Epidermal melanocyte (primary cell): Measurements from ENCODE around the gene NACA2.
"Not testable (repeated sequence)": the region's sequence is repeated elsewhere in the genome, so short reads cannot be mapped to it uniquely, and the experiment has no call there.

Experiments
- DNase-seq: peaks from one replicate; pipeline ENCODE4 v3.0.0; 2011; ENCODE audit warnings: low spot score; ENCODE audit not compliant: insufficient read length

Gene NACA2

DNA sequence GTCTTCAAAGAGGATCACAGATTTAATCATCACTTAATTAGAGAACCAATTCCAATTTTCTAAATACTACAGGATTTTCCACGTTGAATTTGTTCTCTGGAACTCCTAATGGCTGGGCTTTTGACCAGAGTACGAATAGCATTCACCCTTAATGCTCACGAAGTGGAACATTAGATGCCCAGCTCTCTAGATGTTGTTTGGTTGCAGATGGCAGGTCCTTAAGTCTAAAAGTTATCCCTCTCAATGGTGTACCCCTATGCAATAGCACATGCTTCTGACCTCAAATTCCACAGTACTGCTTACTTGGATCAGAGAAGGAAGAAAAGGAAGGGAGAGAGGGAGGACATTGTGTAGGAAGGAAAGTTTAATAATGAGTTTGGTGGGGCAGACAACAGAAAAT is 8.6 kb upstream of the NACA2 start:
- no peak for DNase-seq

DNA sequence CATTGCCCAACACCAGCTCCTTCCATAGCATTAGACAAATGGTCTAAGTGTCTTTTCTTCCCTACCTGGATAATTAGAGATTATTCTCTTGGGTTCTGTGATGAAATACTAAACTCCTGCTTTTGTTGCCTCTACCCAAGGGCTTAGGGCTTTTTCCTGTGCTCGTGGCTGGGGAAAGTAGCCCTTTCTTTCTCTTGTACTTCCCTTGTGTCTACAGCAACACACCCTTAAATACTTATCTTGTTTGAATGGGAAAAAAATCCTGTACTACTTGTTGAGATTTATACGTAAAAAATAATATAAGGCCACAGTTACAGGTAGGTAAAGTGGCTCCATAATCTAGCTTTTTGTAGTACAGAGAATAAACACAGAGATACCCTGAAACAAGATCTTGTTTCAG is 7.0 kb upstream of the NACA2 start:
- DNase-seq: no peak

DNA sequence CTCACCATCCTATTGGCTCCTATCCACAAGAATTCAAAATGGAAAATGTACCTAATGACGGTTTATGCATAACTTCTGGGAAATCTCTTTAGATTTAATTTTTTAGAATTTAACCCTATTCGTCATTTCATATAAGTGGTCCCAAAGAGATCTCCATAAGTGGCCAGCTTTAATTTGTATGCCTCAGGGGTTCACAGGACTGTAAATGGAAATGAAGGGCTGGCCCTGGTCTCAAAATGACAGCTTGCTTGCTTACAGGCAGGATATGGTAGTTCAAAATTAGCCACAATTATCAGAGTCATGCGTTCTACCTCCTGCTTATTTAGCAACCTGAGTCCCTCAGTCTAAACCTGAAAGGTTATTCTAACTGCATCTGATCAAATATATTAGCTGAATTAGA is 6.6 kb upstream of the NACA2 start:
- no peak for DNase-seq

DNA sequence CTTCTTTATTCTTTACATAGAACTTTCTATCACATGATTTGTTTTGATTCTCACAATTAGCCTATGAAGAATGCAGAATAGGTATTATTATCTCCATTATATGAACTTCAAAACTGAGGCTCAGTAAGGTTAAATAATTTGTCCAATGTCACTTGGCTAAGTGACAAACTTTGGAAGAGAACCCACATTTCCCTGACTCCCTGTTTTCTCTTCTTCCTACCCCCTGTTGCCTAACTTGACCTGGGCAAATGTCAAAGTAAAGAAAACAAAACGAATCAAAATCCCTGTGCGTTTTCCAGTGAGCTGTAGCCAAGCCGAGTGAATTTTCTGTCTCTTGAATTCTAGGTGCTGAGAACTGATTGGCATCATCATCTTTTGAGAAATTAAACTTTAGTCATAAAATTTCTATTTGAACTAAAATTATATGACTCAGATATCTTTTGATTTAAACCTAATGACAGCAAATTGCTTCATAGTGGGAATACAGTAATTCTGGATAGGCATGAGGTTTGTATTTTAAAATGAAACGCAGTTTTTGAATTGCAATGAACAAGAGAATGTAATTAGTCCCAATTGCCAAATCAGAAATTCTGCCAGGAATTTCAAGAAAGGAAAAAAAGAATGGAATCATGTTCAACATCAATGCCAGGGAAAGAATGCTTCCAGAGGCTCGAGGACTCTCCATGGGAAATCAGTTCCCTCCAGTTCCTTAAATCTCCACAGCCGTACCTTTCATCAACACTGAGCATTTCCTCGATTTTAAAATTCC is 4.6 kb upstream of the NACA2 start:
- DNase-seq: no peak

DNA sequence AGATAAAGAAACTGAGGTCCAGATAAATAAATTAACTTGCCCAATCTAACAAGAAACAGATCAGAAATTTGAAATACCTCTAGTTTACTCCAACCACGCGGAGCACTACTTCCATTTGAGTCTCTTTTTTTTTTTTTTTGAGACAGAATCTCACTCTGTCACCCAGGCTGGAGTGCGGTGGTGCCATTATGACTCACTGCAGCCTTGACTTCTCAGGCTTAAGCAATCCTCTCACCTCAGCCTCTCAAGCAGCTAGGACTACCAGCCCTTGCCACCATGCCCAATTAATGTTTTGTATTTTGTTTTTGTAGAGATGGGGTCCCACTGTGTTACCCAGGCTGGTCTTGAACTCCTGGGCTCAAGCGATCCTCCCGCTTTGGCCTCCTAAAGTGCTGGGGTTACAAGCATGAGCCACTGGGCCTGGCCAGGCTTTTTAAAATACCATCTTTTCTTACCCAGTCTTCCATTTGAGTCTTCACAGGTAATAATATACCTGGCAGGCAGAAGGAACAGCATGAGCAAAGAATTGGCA is 3.3 kb upstream of the NACA2 start:
- DNase-seq: no peak

DNA sequence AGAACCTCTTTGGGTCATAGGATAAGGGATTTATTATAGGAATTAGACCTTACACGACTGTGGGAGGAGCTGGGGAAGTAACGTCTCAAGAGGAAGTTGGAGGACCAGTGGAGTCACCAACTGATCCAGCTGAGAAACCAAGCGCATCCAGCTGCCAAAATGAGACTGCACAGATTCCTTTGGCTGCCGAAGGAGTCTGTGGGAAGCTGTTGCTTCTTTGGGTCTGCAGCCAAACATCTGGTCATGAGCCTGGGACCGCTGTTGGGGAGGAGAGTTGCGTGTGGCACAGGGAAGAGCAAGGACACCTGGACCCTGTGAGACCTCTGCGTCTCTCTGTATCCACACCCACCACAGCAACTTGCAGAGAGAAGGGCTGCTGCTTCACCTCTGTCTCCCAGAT is 2.4 kb upstream of the NACA2 start:
- DNase-seq: no peak

DNA sequence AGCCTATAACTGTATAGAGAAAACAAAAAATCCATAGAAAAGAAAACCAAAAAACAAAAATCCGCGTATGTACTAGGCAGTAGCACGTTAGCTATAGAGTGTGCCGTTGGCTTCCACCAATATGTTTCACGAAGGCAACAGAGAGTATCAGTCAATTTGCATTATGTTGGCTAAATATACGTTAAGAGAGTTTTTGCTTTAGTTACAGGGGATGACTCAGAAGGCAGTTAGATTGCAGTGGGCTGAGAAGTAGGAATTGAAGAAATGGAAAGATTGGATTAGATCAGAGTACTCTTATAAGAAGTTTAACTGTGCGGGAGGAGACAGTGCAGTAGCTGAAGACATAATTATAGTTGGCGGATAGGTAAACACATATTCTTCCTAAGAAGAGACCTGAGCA is 911 bp upstream of the NACA2 start:
- DNase-seq: no peak

DNA sequence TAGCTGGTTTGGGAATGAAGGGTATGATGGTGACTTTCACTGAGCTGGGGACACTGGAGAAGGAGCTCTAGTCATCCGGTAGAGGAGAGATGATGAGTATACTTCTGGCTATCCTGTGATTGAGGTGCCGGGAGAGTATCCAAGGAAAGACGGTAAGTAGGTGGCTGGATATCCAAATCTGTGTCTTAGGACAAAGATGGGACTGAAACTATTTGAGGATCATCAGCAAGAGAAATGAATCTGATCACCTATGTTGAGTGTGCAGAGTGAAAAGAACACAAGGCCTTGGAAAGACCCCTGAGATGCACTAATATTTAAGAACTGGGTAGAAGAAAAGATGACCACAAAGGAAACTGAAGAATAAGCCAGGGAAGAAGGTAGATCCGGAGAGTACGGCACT is 1.0 kb downstream of the NACA2 start:
- DNase-seq: no peak

DNA sequence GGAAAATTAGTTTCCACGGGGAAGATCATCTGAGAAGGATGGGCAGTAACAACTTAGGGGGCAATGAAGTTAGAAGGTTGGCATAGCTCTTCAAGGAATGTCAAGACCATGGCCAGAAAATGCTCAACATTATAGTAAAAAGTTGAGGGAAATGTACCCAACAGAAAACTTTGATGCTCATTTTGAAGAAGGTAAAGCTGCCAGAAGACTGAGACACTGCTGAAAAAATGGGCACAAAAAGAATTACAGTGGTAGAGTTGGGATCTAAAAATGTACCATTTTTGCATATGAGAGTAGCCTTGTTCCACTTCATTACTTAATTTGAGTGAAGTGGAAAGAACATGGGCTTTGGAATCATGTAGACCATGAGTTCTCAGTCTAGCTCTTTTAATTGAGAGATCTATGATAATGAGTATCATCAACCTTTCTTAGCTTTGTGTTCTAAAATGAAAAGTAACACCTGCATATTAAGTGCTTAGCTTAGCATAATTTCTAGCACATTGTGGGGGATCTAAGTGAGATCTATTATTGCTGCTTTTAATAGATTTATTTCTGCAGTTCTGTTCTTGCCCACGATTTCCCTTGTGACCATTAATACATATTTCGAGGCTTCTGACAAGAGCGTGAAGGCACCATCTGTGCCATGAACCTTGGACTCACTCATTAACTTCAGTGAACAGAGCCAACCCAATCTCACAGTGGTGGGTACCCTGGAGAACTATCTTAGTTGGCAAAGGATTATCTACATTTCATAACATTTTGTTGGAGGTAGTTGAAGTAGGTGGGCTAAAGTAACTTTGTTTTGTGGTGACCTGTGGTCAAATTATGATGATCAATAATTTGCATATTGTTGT is 3.0 kb downstream of the NACA2 start:
- DNase-seq: no peak

DNA sequence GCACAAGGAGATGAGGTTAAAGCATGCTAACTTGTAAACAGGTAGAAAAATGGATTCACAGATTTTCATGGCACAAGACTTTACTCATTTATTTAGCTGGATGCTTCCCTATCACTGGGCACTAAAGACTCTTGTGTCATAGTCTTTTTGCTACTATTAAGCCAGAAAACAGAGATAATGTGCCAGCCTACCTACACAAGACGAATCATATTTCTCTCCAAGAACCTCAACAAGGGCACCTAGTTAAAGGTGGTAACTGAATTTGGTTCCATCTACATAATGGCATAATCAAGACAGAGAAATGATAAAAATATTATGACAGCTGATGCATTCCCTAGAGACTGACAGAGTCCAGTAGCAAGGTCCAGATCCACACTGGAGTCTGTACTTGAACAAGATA is 3.8 kb downstream of the NACA2 start:
- DNase-seq: no peak

DNA sequence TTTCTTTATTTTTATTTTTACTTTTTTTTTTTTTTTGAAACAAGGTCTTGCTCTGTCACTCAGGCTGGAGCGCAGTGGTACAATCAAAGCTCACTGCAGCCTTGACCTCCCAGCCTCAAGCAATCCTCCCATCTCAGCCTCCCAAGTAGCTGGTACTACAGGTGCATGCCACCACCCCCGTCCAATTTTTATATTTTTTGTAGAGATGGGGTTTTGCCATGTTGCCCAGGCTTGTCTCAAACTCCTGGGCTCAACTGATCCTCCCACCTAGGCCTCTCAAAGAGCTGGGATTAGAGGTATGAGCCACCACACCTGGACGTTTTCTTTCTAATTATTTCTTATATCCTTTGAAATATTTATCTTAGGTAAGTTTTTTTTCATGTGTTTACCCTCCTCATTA is 4.4 kb downstream of the NACA2 start:
- DNase-seq: not testable (repeated sequence)

DNA sequence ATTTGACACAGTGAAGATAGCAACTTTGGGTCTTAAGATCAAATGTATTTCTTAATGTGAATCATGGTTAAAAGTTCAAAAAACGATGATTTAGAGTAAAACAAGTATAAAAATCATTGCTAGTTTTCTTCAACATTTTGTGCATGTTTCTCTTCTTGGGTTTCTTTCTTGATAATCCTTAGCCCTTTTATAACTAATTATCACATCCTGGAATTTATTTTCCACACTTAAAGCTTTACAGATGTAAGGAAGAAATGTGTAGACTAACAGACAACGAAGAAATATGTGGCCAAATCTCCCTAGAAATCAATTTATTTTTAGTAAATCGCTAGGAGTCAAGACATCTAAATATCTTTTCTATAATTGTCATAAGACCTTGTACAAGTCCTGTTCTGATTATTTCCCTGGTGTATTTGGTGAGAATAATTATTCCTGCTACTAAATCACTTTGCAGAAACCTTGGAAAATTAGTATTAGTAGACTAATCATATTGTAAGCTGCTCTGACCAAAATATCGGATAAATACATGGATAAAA is 4.9 kb downstream of the NACA2 start:
- DNase-seq: no peak

DNA sequence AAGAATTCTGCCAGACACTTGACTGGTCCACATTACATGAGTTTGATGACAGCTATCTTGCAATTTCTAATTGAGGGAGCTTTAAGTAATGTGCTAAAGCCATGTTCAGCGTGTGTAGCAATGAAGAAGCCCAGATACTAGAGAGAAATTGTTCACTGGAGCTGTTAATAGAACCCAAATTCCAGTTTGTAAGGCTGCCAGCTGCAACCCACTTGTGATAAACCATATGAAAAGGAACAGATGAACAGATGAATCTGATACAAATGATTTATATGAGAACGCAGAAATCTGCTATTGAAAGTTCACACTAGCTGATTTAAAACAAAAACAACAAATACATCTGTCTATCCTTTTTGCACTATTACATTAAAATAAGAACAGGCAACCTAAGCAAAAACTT is 6.2 kb downstream of the NACA2 start:
- DNase-seq: no peak

DNA sequence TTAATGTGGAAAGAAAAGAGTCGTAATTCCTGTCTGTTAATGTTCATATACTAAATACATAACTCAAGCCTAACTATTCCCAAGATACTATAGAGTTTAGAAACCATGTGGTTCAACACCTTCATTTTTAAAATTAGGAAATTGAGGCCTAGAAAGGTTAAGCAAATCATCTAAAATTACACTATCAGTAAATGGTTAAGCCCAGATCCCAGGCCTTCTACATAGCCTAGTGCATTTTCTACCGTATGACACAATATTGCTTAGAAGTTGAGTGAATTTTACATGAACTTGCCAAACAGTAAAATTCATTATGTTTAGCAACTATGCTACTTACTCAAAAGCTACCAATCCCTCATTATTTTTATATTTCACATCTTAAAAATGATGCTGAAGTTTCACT is 6.8 kb downstream of the NACA2 start:
- DNase-seq: no peak

DNA sequence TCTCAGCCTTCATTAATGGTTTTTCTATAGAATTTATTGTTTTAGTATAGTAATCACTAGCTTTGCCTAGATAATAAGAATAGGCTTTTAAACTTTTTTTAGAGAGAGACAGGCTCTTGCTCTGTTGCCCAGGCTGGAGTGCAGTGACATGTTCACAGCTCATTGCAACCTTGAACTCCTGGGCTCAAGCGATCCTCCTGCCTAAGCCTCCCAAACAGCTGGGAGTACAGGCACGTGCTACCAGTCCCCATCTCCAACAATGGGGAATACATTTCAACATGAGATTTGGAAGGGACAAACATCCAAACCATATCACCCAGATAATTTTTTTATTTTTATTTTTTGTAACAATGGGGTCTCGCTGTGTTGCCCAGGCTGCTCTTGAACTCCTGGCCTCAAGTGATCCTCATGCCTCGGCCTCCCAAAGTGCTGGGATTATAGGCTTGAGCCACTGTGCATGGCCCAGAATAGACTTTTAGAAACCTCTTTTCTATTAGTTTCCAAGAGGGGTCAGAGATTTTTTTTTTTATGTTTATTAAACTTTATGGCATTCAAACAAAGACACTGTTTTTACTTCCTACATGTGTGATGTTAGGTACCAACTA is 7.3 kb downstream of the NACA2 start:
- DNase-seq: no peak

DNA sequence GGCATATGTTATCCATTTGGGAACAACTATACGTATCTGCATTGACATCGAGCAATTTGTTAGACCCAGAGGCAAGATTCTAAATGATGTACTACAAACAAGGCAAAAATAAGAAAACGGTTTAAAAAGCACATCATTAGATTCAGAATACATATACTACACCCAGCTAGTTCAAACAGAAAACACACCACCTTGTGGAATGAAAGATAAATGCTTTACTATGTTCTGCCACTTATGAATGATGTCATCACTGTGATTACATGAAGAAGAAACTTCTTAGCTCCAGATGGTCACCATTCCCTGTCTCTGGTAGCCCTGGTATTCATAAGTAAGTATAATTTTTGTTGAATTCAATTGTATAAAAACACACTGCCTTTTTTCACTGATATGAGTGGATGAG is 7.8 kb downstream of the NACA2 start:
- peak; percentile 44 for DNase-seq

DNA sequence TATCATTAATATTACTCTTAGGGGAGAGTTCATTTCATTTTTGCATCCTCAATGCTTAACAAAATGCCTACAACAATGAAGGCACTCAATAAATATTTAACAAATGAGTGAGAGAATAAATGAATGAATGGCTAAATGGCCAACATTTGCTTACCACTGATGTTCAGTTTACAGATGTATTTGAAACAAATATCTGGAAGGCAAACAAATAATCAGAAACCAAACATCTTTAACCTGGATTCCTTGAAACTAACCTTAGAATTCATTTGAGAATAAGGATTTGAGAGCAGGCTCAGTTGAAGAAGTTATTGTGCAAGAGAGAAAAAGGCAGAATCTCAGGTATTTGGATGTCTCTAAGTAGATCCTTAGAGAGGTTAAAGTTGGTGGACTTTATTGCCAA is 8.4 kb downstream of the NACA2 start:
- DNase-seq: no peak

DNA sequence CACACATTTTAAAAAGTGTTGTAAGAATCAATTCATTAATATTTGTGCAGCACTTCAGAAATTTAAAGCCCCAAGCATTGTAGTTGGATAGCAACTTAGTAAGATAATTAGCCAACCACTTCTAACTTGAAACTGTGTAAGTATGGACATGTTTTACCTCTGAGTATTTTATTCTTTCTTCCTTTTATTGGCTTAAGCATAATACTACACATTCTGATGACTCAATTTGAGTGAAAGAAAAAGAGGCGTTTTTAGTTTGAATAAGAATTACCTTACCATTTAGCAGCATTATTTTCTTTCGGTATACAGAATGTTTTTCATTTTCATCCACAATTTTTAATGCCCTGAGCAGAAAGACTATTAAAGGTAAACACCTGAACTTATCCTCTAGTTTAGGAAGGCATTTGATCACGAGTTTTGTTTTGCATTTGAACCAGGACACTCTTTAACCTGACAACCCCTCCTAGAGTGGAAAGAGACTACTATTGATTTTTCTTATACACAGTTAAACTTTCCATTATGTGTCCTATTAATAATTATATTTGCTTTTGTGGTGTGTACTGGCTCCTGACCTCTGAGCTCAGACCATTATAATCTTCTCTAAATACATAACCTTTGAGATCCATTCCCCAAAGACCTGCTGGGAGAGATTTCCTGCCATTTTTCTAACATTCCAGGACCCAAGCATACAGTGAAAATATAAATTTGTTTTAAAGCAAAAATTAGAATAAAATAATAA is 9.2 kb downstream of the NACA2 start:
- DNase-seq: no peak

DNA sequence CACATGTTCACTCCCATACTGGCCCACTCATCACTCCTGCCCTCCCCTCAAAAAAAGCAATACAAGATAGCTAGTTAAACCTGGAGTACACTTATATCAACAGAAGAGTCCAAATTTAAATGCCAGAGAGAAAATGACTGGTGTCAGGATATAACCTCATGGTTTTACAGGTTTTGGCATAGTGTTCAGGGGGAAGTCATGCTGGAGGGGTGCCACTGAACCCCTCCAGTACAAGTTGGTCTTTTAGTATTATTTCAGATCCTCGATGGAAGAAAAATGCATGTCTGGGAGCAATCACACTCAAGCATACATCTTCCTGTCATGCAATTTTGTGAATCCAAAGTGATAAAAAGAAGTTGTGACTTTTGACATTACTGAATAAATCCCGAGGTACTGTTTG is 10.5 kb downstream of the NACA2 start:
- no peak for DNase-seq

DNA sequence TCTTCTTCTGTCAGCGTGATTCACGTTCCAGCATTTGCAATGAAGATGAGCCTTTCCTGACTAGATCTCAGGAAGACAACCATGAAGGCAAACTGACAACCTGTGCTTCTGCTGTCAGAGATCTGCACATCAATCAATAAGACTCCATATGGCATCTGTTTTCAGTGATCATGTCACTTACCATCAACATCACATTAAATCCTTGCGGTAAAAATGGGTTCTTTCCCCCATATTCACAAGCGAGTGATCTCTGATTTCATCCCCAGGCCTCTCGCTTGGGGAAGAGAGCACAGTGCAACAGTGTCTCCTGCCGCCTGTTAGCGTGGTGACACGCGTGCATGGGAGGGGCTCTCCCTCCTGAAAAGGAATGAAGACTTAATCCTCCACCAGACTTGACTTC is 11.1 kb downstream of the NACA2 start:
- no peak for DNase-seq

DNA sequence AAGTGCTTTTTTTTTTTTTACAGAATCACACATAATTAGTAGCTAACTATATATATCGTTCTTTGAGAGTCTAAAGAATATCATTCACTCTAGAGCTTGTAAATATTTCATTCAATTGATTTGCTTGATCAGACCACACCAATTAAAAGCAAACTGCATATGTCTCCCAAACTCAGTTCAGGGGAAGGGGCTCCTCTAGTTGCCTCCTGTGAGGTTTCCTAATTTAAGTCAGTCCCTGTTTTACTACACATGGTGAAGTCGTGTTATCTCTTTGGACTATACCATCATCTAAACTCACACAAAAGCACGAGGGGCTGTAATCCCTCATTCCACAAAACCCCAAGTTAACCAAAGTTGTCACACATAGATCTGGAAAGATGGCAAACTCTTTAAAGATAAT is 11.7 kb downstream of the NACA2 start:
- DNase-seq: no peak
